ENCODE results near the gene IRX2.

The IRX2 gene

DNA sequence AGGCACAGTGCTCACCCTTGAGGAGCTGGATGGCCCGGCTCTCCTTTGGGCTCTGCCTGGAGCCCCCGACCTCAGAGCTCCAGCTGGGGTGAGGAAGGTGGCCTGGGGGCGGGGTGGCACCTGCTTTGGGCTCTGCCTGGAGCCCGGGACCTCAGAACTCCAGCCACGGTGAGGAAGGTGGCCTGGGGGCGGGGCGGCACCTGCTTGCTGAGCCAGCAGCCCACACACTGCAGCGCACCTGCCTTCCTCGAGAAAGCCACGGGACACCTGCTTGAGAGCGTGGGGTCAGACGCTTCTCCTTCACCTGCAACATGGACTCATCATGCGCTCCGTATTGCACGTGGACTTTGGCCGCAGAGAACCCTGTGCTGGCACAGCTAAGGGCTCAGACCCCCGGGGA lies 51.8 kb downstream of the IRX2 start:
- TF ChIP-seq, protein P1, sequence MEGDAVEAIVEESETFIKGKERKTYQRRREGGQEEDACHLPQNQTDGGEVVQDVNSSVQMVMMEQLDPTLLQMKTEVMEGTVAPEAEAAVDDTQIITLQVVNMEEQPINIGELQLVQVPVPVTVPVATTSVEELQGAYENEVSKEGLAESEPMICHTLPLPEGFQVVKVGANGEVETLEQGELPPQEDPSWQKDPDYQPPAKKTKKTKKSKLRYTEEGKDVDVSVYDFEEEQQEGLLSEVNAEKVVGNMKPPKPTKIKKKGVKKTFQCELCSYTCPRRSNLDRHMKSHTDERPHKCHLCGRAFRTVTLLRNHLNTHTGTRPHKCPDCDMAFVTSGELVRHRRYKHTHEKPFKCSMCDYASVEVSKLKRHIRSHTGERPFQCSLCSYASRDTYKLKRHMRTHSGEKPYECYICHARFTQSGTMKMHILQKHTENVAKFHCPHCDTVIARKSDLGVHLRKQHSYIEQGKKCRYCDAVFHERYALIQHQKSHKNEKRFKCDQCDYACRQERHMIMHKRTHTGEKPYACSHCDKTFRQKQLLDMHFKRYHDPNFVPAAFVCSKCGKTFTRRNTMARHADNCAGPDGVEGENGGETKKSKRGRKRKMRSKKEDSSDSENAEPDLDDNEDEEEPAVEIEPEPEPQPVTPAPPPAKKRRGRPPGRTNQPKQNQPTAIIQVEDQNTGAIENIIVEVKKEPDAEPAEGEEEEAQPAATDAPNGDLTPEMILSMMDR (IDR thresholded peaks at IDR 0.05): no peak
- Histone ChIP-seq H3K36me3 (no peaks in the 10 kb centered on the region), H3K27me3 (no peaks in the 10 kb centered on the region), H3K4me3 (ENCODE audit: low read depth in 1 of 2, low read length in 1 of 2) (no peak overlapping the region), H3K9me3 (no peaks in the 10 kb centered on the region), H3K4me1 (ENCODE audit: control insufficient read depth in 1 of 2, insufficient read depth in 1 of 2, low read depth in 1 of 2, low read length in 1 of 2) (no peaks in the 10 kb centered on the region), H3K27ac (no peak overlapping the region)

DNA sequence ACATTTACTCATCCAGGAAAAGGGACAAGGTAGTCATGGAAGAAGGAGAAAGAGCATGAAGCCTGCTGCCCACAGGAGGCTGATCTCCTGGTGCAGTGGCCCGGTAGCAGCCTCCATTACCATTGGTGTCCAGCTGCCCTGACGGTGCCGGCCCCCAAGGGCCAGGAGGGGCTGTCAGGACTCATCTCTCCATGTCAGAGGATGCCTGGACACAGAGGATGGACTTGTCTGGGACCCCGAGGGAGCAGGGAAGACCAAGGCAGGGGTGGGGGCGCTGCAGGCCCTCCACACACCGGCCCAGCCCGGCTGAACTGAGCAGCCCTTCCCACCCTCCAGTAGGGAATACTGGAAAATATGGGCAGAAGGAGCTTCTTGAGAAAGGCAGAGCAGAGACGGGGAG lies 52.2 kb downstream of the IRX2 start:
- Histone ChIP-seq H3K27me3 (no peaks in the 10 kb centered on the region), H3K4me3 (ENCODE audit: low read depth in 1 of 2, low read length in 1 of 2) (no peak overlapping the region), H3K4me1 (ENCODE audit: control insufficient read depth in 1 of 2, insufficient read depth in 1 of 2, low read depth in 1 of 2, low read length in 1 of 2) (no peaks in the 10 kb centered on the region), H3K36me3 (no peaks in the 10 kb centered on the region), H3K27ac (no peak overlapping the region), H3K9me3 (no peaks in the 10 kb centered on the region)
- TF ChIP-seq, protein P1 (IDR thresholded peaks at IDR 0.05): no peak

GRCh38 chr5:2698581-2698980 lies 52.9 kb downstream of the IRX2 start:
- no peaks in the 10 kb centered on the region for H3K36me3 ChIP-seq
- no peak overlapping the region for H3K27ac ChIP-seq
- H3K4me3 ChIP-seq (ENCODE audit: low read depth in 1 of 2, low read length in 1 of 2): no peak overlapping the region
- no peaks in the 10 kb centered on the region for H3K4me1 ChIP-seq (ENCODE audit: control insufficient read depth in 1 of 2, insufficient read depth in 1 of 2, low read depth in 1 of 2, low read length in 1 of 2)
- no peaks in the 10 kb centered on the region for H3K27me3 ChIP-seq
- no peaks in the 10 kb centered on the region for H3K9me3 ChIP-seq
- TF ChIP-seq, protein P1 (IDR thresholded peaks at IDR 0.05): no peak

DNA sequence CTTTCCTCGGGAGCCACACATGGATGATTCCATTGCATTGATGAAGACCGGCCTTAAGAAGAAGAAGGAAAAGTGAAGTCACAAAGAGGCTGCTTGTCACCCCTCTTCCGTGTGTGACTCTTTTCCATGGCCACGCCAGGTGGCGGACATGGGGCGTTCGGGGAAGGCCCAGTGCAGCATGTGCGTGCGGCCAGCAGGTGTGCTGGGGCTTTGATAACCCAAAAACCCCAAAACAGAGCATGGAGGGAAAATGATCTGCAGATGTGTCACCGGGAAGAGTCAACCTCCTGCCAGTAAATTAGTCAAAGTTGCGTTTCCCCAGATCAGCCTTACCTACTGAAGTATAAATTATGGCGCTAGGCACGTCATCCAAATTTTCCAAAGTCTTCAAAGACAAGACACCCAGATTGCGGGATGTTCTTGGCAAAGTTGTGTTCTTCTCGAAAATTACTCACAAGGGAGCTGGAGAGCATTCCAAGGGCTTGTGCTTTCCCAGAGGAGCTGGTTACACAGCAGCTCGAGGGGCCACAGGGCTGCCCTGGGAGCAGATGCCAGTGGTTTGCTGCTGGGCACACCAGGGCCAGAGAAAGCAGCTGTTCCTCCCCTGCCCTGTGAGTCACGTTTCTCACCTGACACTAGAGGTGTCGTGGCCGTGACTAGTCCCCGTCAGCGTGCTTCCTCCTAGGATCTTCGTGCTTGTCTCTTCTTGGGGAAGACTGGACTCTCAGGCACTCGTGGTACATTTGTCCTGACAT lies 53.9 kb downstream of the IRX2 start:
- Histone ChIP-seq H3K36me3 (no peaks in the 10 kb centered on the region), H3K9me3 (no peaks in the 10 kb centered on the region), H3K27ac (no peak overlapping the region), H3K4me1 (ENCODE audit: control insufficient read depth in 1 of 2, insufficient read depth in 1 of 2, low read depth in 1 of 2, low read length in 1 of 2) (no peaks in the 10 kb centered on the region), H3K4me3 (ENCODE audit: low read depth in 1 of 2, low read length in 1 of 2) (no peak overlapping the region), H3K27me3 (no peaks in the 10 kb centered on the region)
- TF ChIP-seq, protein P1 (IDR thresholded peaks at IDR 0.05): no peak

- Histone ChIP-seq H3K4me1 (ENCODE audit: control insufficient read depth in 1 of 2, insufficient read depth in 1 of 2, low read depth in 1 of 2, low read length in 1 of 2) (no peaks in the 10 kb centered on the region), H3K27me3 (no peaks in the 10 kb centered on the region), H3K4me3 (ENCODE audit: low read depth in 1 of 2, low read length in 1 of 2) (no peak overlapping the region), H3K36me3 (no peaks in the 10 kb centered on the region), H3K9me3 (no peaks in the 10 kb centered on the region), H3K27ac (no peak overlapping the region)
- TF ChIP-seq, protein P1 (IDR thresholded peaks at IDR 0.05): no peak
Measured at GRCh38 chr5:2697041-2697440, 54.4 kb downstream of the IRX2 start.

Measured in neutrophil (primary cell).